K562 (cell line): ENCODE measurements around the gene CTAGE1. TPM values are rescaled to one million over a fixed set of nuclear protein-coding genes. Genes with fewer than 3 reads are reported as not detected.

ENCODE experiments used
- BCL6 ChIP-seq: fragments of 250-450 bp; sonication (Bioruptor Pico); IDR thresholded peaks from 2 replicates; pipeline ENCODE4 v1.4.0; 2020
- ERF ChIP-seq: fragments of 450-650 bp; formaldehyde crosslinking; IDR thresholded peaks from 2 replicates; pipeline ENCODE4 v1.4.0; 2020; ENCODE audit warnings: mild to moderate bottlenecking, mixed read lengths
- HDAC1 ChIP-seq, 2 experiments: fragments of 450-650 bp; IDR thresholded peaks; 2 replicates each; pipeline ENCODE4 v1.6.1; 2016 to 2017; ENCODE audit warnings: inconsistent platforms in 1 of 2, mild to moderate bottlenecking in 1 of 2, moderate library complexity in 1 of 2
- LEF1 ChIP-seq: fragments of 450-650 bp; IDR thresholded peaks from 2 replicates; pipeline ENCODE4 v1.6.1; 2016; ENCODE audit warnings: mild to moderate bottlenecking
- RFX7 ChIP-seq: fragments of 250-450 bp; sonication (Bioruptor Pico); IDR thresholded peaks from 2 replicates; pipeline ENCODE4 v1.5.1; 2021; ENCODE audit warnings: mild to moderate bottlenecking
- RUNX1 ChIP-seq: sonication (generic); IDR thresholded peaks from 2 replicates; pipeline ENCODE4 v1.6.1; 2016; ENCODE audit warnings: antibody characterized with exemption, low read depth
- TBP ChIP-seq: optimal IDR thresholded peaks from 2 replicates; pipeline ENCODE3; 2011; ENCODE audit warnings: low read depth, low read length, improper control_type of control experiment
- ZNF12 ChIP-seq: sonication (generic); formaldehyde crosslinking; IDR thresholded peaks from 2 replicates; pipeline ENCODE4 v1.4.0; 2020; ENCODE audit warnings: mild to moderate bottlenecking, missing genetic modification reagents
- ZNF609 ChIP-seq: sonication (generic); formaldehyde crosslinking; IDR thresholded peaks from 2 replicates; pipeline ENCODE4 v1.8.1; 2023; ENCODE audit warnings: missing genetic modification reagents, mild to moderate bottlenecking, borderline replicate concordance
- ZNF766 ChIP-seq: fragments of 200-800 bp; sonication (Bioruptor generic); conservative IDR thresholded peaks from 2 replicates; pipeline ENCODE4 v1.6.1; 2016; ENCODE audit warnings: missing genetic modification characterization, missing compliant biosample characterization
- polyA plus RNA-seq, 8 experiments: library from polyadenylated mRNA; depleted of rRNA in 4 of 8; stranded (reverse) in 5 of 8; unstranded in 3 of 8; fragments of >200 nt; fragmentation: Nextera tagmentation in 2 of 8; fragmentation: Illumina TruSeq in 1 of 8; extraction: Ambion mirVana in 2 of 8; extraction: Trizol in 1 of 8; gene quantifications; 2 replicates each; pipeline versions ENCODE4 v1.2.1 to v1.2.3, GENCODE V29; 2011 to 2014; ENCODE audit warnings: inconsistent platforms in 1 of 8, missing spikeins in 1 of 8
- total RNA-seq, 7 experiments: library from RNA; depleted of rRNA in 6 of 7; stranded (reverse); fragments of >200 nt in 6 of 7; fragmentation: Illumina TruSeq in 2 of 7; extraction: Trizol in 2 of 7; gene quantifications; 2 replicates each; pipeline versions ENCODE4 v1.2.1 to v1.2.3, GENCODE V29; 2011 to 2021; ENCODE audit warnings: low replicate concordance in 1 of 7
- TF ChIP-seq, protein P1 (sequence below): fragments of 250-450 bp; sonication (Bioruptor Pico); IDR thresholded peaks from 2 replicates; pipeline ENCODE4 v1.4.0; 2020; ENCODE audit warnings: mild to moderate bottlenecking, moderate library complexity
- TF ChIP-seq, protein P2 (sequence below): IDR thresholded peaks from 2 replicates; pipeline ENCODE4 v1.6.1; 2014; ENCODE audit warnings: antibody characterized with exemption
- TF ChIP-seq, protein P3 (sequence below): fragments of 450-650 bp; formaldehyde crosslinking; IDR thresholded peaks from 2 replicates; pipeline ENCODE4 v1.4.0; 2022; ENCODE audit warnings: missing genetic modification characterization

CTAGE1 gene
- total and polyA plus RNA-seq, 9 of the 15 experiments (the other 6 are each of a cell fraction or from before 2014, with no cell fraction given): not detected

GRCh38 chr18:22465859-22466457 is 48.2 kb upstream of the CTAGE1 start (continued):
- TF ChIP-seq, protein P1, sequence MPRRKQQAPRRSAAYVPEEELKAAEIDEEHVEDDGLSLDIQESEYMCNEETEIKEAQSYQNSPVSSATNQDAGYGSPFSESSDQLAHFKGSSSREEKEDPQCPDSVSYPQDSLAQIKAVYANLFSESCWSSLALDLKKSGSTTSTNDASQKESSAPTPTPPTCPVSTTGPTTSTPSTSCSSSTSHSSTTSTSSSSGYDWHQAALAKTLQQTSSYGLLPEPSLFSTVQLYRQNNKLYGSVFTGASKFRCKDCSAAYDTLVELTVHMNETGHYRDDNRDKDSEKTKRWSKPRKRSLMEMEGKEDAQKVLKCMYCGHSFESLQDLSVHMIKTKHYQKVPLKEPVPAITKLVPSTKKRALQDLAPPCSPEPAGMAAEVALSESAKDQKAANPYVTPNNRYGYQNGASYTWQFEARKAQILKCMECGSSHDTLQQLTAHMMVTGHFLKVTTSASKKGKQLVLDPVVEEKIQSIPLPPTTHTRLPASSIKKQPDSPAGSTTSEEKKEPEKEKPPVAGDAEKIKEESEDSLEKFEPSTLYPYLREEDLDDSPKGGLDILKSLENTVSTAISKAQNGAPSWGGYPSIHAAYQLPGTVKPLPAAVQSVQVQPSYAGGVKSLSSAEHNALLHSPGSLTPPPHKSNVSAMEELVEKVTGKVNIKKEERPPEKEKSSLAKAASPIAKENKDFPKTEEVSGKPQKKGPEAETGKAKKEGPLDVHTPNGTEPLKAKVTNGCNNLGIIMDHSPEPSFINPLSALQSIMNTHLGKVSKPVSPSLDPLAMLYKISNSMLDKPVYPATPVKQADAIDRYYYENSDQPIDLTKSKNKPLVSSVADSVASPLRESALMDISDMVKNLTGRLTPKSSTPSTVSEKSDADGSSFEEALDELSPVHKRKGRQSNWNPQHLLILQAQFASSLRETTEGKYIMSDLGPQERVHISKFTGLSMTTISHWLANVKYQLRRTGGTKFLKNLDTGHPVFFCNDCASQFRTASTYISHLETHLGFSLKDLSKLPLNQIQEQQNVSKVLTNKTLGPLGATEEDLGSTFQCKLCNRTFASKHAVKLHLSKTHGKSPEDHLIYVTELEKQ (CRISPR knock-in tag): no peak
- 0 out of 2 replicates have a peak, but pooled peaks have one; percentile 35 for TF ChIP-seq ZNF12 (CRISPR knock-in tag)
- peak; percentile 22; the same call in 1 of the 2 replicates for TF ChIP-seq ZNF766 (CRISPR knock-in tag)
- 0 out of 2 replicates have a peak, but pooled peaks have one; percentile 10 for TF ChIP-seq BCL6 (CRISPR knock-in tag)
- TF ChIP-seq ZNF609 (CRISPR knock-in tag): no peak
- TF ChIP-seq, protein P2, sequence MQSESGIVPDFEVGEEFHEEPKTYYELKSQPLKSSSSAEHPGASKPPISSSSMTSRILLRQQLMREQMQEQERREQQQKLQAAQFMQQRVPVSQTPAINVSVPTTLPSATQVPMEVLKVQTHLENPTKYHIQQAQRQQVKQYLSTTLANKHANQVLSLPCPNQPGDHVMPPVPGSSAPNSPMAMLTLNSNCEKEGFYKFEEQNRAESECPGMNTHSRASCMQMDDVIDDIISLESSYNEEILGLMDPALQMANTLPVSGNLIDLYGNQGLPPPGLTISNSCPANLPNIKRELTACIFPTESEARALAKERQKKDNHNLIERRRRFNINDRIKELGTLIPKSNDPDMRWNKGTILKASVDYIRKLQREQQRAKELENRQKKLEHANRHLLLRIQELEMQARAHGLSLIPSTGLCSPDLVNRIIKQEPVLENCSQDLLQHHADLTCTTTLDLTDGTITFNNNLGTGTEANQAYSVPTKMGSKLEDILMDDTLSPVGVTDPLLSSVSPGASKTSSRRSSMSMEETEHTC: 0 out of 2 replicates have a peak, but pooled peaks have one; percentile 45
- TF ChIP-seq LEF1: peak; percentile 66; the same call in 1 of the 2 replicates
- TF ChIP-seq RUNX1: no peak
- TF ChIP-seq HDAC1 (IDR thresholded peaks at IDR 0.05): 0 out of 4 replicates have a peak, but pooled peaks of 1 of the 2 experiments have one; percentile 14
- TF ChIP-seq ERF (CRISPR knock-in tag): no peak
- TF ChIP-seq, protein P3, sequence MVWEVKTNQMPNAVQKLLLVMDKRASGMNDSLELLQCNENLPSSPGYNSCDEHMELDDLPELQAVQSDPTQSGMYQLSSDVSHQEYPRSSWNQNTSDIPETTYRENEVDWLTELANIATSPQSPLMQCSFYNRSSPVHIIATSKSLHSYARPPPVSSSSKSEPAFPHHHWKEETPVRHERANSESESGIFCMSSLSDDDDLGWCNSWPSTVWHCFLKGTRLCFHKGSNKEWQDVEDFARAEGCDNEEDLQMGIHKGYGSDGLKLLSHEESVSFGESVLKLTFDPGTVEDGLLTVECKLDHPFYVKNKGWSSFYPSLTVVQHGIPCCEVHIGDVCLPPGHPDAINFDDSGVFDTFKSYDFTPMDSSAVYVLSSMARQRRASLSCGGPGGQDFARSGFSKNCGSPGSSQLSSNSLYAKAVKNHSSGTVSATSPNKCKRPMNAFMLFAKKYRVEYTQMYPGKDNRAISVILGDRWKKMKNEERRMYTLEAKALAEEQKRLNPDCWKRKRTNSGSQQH (CRISPR knock-in tag): 0 out of 2 replicates have a peak, but pooled peaks have one; percentile 10
- TF ChIP-seq RFX7 (CRISPR knock-in tag): no peak
- no peak for TF ChIP-seq TBP
- TF ChIP-seq, all 486 proteins: peak for 103
